Islet of Langerhans (tissue), 1 donor: ENCODE data around the gene PODN.

ENCODE experiments used
- FAIRE-seq: peaks from one replicate; lab custom pipeline; 2011; peaks lifted over from hg19 to GRCh38; lab: Jason Lieb, UNC

PODN gene

GRCh38 chr1:53115403-53116306, 53.6 kb downstream of the PODN start:
- no peak for FAIRE-seq

GRCh38 chr1:53116307-53116810, 54.3 kb downstream of the PODN start:
- FAIRE-seq, result no peak

GRCh38 chr1:53116933-53117600, 55.1 kb downstream of the PODN start:
- no peak for FAIRE-seq

- no peak for FAIRE-seq
These were observed 55.8 kb downstream of the PODN start for GRCh38 chr1:53117836-53118235.

- FAIRE-seq, result no peak
These were observed 58.6 kb downstream of the PODN start for GRCh38 chr1:53120659-53121058.

- no peak for FAIRE-seq
These were observed 59.5 kb downstream of the PODN start for GRCh38 chr1:53121319-53122172.

- FAIRE-seq, result no peak
These were observed 60.3 kb downstream of the PODN start for GRCh38 chr1:53122201-53122885.

GRCh38 chr1:53122961-53123413, 61.0 kb downstream of the PODN start:
- FAIRE-seq, result no peak

- no peak for FAIRE-seq
These were observed 61.6 kb downstream of the PODN start for GRCh38 chr1:53123453-53124140.

GRCh38 chr1:53125122-53125521, 63.1 kb downstream of the PODN start:
- FAIRE-seq, result no peak

- FAIRE-seq, result no peak
These were observed 63.8 kb downstream of the PODN start for GRCh38 chr1:53125623-53126360.

GRCh38 chr1:53126495-53126894, 64.5 kb downstream of the PODN start:
- no peak for FAIRE-seq

- no peak for FAIRE-seq
These were observed 65.5 kb downstream of the PODN start for GRCh38 chr1:53127546-53127945.

- no peak for FAIRE-seq
These were observed 66.4 kb downstream of the PODN start for GRCh38 chr1:53128401-53128800.

- FAIRE-seq, result no peak
These were observed 68.0 kb downstream of the PODN start for GRCh38 chr1:53129891-53130597.

- FAIRE-seq, result no peak
These were observed 68.5 kb downstream of the PODN start for GRCh38 chr1:53130598-53130877.

GRCh38 chr1:53130878-53131589, 69.0 kb downstream of the PODN start:
- FAIRE-seq, result no peak

GRCh38 chr1:53131590-53131938, 69.6 kb downstream of the PODN start:
- no peak for FAIRE-seq

GRCh38 chr1:53132176-53132575, 70.2 kb downstream of the PODN start:
- FAIRE-seq, result no peak
